ENCODE measurements around the gene NCOA6. TPM values are rescaled to one million over a fixed set of nuclear protein-coding genes. Genes with fewer than 3 reads are reported as not detected.
"Not testable (repeated sequence)": the region's sequence is repeated elsewhere in the genome, so short reads cannot be mapped to it uniquely, and the experiment has no call there.

The NCOA6 gene
- total and polyA plus RNA-seq, 2 donors from 2014 or later, result 28.1 to 30.8 TPM

- Histone ChIP-seq H3K9ac (ENCODE audit: low read length in 3 of 3) (no peak overlapping the region), H3K36me3 (ENCODE audit: control insufficient read depth in 2 of 3, insufficient read depth in 3 of 3, low read length in 3 of 3) (peaks cover 0 to 16% (median 2%) of the 10 kb centered on the region in 3 donors), H3K27ac (ENCODE audit: low read depth in 2 of 2, low read length in 2 of 2) (no peak overlapping the region), H3K4me3 (ENCODE audit: low read length in 3 of 3) (no peak overlapping the region), H3K4me1 (ENCODE audit: control insufficient read depth in 2 of 3, insufficient read depth in 2 of 3, low read depth in 1 of 3, low read length in 3 of 3) (peaks cover 0 to 2% (median 0%) of the 10 kb centered on the region in 3 donors), H3K9me3 (ENCODE audit: control insufficient read depth in 2 of 3, insufficient read depth in 1 of 3, low read length in 3 of 3) (no peaks in the 10 kb centered on the region), H3K27me3 (ENCODE audit: control insufficient read depth, insufficient read depth, low read length) (no peaks in the 10 kb centered on the region)
- DNase-seq (peak in 2 of 5 donors; percentile 22 to 23), FAIRE-seq (no peak)
- intact Hi-C loops (cut with DNase I), result no loop called here
- TF ChIP-seq, protein P1, sequence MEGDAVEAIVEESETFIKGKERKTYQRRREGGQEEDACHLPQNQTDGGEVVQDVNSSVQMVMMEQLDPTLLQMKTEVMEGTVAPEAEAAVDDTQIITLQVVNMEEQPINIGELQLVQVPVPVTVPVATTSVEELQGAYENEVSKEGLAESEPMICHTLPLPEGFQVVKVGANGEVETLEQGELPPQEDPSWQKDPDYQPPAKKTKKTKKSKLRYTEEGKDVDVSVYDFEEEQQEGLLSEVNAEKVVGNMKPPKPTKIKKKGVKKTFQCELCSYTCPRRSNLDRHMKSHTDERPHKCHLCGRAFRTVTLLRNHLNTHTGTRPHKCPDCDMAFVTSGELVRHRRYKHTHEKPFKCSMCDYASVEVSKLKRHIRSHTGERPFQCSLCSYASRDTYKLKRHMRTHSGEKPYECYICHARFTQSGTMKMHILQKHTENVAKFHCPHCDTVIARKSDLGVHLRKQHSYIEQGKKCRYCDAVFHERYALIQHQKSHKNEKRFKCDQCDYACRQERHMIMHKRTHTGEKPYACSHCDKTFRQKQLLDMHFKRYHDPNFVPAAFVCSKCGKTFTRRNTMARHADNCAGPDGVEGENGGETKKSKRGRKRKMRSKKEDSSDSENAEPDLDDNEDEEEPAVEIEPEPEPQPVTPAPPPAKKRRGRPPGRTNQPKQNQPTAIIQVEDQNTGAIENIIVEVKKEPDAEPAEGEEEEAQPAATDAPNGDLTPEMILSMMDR (IDR thresholded peaks at IDR 0.05; ENCODE audit: borderline replicate concordance, extremely low read depth, insufficient read depth), result no peak
Observed at GRCh38 chr20:34791289-34792020, 34.0 kb downstream of the NCOA6 start.

- FAIRE-seq (no peak), DNase-seq (no peak)
- no peaks in the 10 kb centered on the region for H3K27me3 ChIP-seq (ENCODE audit: control insufficient read depth, insufficient read depth, low read length)
- H3K4me1 ChIP-seq (ENCODE audit: control insufficient read depth in 2 of 3, insufficient read depth in 2 of 3, low read depth in 1 of 3, low read length in 3 of 3), result peaks cover 0 to 5% (median 0%) of the 10 kb centered on the region in 3 donors
- no peak overlapping the region for H3K4me3 ChIP-seq (ENCODE audit: low read length in 3 of 3)
- TF ChIP-seq, protein P1 (IDR thresholded peaks at IDR 0.05; ENCODE audit: borderline replicate concordance, extremely low read depth, insufficient read depth), result no peak
- peaks cover 0 to 8% (median 0%) of the 10 kb centered on the region in 3 donors for H3K36me3 ChIP-seq (ENCODE audit: control insufficient read depth in 2 of 3, insufficient read depth in 3 of 3, low read length in 3 of 3)
- no peak overlapping the region for H3K27ac ChIP-seq (ENCODE audit: low read depth in 2 of 2, low read length in 2 of 2)
- intact Hi-C loops (cut with DNase I), result no loop called here
- H3K9ac ChIP-seq (ENCODE audit: low read length in 3 of 3), result no peak overlapping the region
- no peaks in the 10 kb centered on the region for H3K9me3 ChIP-seq (ENCODE audit: control insufficient read depth in 2 of 3, insufficient read depth in 1 of 3, low read length in 3 of 3)
Observed at GRCh38 chr20:34781220-34781619, 44.2 kb downstream of the NCOA6 start.

DNA sequence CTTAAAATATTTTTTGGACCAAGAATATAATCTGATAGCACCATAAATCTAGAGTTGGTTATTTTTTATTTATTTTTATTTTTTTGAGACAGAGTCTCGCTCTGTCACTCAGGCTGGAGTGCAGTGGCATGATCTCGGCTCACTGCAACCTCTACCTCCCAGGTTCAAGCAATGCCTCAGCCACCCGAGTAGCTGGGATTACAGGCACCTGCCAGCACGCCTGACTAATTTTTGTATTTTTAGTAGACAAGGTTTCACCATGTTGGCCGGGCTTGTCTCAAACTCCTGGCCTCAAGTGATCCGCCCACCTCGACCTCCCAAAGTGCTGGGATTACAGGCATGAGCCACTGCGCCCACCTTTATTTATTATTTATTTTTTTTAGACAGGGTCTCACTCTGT is 45.2 kb downstream of the NCOA6 start:
- H3K9me3 ChIP-seq (ENCODE audit: control insufficient read depth in 2 of 3, insufficient read depth in 1 of 3, low read length in 3 of 3); H3K4me1 ChIP-seq (ENCODE audit: control insufficient read depth in 2 of 3, insufficient read depth in 2 of 3, low read depth in 1 of 3, low read length in 3 of 3); H3K27ac ChIP-seq (ENCODE audit: low read depth in 2 of 2, low read length in 2 of 2); FAIRE-seq; intact Hi-C loops (cut with DNase I); DNase-seq; H3K27me3 ChIP-seq (ENCODE audit: control insufficient read depth, insufficient read depth, low read length); H3K9ac ChIP-seq (ENCODE audit: low read length in 3 of 3); H3K4me3 ChIP-seq (ENCODE audit: low read length in 3 of 3): not testable (repeated sequence)
- H3K36me3 ChIP-seq (ENCODE audit: control insufficient read depth in 2 of 3, insufficient read depth in 3 of 3, low read length in 3 of 3), result peaks cover 2 to 14% (median 4%) of the 10 kb centered on the region in 3 donors

DNA sequence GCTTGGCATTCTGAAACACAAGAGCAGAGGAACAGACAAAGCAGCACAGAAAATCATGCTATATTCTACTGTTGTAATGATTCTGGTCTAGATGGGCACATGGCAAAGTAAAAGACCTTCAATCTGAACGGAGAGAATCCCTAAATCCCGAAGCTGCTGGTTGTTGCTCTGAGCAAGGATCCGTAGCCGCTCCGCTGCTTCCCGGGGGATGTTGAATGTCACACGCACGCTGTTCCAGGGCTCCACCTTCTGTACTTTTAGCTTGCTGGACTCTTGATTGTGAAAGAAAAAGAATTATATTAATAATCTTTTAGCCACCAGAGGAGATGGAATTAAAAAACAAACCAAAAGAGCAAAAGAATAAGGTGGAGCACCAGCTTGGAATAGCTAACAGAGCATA is 49.3 kb downstream of the NCOA6 start:
- Histone ChIP-seq H3K4me1 (ENCODE audit: control insufficient read depth in 2 of 3, insufficient read depth in 2 of 3, low read depth in 1 of 3, low read length in 3 of 3) (peaks cover 0 to 10% (median 0%) of the 10 kb centered on the region in 3 donors), H3K9me3 (ENCODE audit: control insufficient read depth in 2 of 3, insufficient read depth in 1 of 3, low read length in 3 of 3) (no peaks in the 10 kb centered on the region), H3K9ac (ENCODE audit: low read length in 3 of 3) (no peak overlapping the region), H3K4me3 (ENCODE audit: low read length in 3 of 3) (no peak overlapping the region), H3K36me3 (ENCODE audit: control insufficient read depth in 2 of 3, insufficient read depth in 3 of 3, low read length in 3 of 3) (peaks cover 2 to 29% (median 7%) of the 10 kb centered on the region in 3 donors), H3K27ac (ENCODE audit: low read depth in 2 of 2, low read length in 2 of 2) (no peak overlapping the region), H3K27me3 (ENCODE audit: control insufficient read depth, insufficient read depth, low read length) (no peaks in the 10 kb centered on the region)
- no peak for DNase-seq
- no peak for FAIRE-seq
- TF ChIP-seq, protein P1 (IDR thresholded peaks at IDR 0.05; ENCODE audit: borderline replicate concordance, extremely low read depth, insufficient read depth), result no peak
- intact Hi-C loops (cut with DNase I), result no loop called here

Measured in kidney (tissue), 14 donors.